ENCODE measurements around the gene SF3B4.

DNA sequence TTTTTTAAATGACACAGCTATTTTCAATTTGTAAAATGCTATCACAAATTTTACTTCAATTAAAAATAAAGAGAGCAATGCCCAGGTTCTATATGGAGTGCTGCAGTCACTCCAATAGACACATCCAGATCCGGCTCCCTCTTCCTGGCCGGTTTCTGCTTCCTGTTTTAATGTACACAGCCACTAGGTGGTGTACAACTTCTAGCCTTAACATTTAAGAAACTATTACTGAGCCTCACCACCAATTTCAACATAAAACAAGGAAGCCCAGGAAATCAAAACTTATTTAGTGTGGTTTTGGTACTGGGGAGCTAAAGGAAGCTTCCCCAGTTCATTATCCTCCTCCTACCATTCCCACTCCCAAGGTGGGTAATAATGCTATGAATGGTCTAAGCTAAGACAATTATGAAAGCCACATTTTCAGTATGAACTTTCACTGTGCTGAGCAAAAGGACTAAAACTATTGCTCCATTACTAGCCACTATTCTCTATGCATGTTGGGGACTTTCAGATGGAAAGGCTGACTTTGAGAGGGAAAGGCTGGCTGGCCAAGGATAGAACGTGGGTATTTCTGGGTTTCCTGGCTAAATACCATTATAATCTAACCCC lies 34.5 kb upstream of the SF3B4 start:
- TF ChIP-seq, protein P1, sequence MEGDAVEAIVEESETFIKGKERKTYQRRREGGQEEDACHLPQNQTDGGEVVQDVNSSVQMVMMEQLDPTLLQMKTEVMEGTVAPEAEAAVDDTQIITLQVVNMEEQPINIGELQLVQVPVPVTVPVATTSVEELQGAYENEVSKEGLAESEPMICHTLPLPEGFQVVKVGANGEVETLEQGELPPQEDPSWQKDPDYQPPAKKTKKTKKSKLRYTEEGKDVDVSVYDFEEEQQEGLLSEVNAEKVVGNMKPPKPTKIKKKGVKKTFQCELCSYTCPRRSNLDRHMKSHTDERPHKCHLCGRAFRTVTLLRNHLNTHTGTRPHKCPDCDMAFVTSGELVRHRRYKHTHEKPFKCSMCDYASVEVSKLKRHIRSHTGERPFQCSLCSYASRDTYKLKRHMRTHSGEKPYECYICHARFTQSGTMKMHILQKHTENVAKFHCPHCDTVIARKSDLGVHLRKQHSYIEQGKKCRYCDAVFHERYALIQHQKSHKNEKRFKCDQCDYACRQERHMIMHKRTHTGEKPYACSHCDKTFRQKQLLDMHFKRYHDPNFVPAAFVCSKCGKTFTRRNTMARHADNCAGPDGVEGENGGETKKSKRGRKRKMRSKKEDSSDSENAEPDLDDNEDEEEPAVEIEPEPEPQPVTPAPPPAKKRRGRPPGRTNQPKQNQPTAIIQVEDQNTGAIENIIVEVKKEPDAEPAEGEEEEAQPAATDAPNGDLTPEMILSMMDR (conservative IDR thresholded peaks at IDR 0.05; ENCODE audit: low read length) = peak; percentile 93
- no peak for TF ChIP-seq EZH2phosphoT487 (IDR thresholded peaks at IDR 0.05; ENCODE audit: borderline replicate concordance, low read depth, low read length)
